Measurements from ENCODE around the gene POLE4. TPM values are rescaled to one million over a fixed set of nuclear protein-coding genes. Genes with fewer than 3 reads are reported as not detected.

The POLE4 gene
- total and polyA plus RNA-seq, 9 of the 15 experiments (the other 6 are each of a cell fraction or from before 2014, with no cell fraction given), result 25.7 to 73.7 (median 57.3) TPM

DNA sequence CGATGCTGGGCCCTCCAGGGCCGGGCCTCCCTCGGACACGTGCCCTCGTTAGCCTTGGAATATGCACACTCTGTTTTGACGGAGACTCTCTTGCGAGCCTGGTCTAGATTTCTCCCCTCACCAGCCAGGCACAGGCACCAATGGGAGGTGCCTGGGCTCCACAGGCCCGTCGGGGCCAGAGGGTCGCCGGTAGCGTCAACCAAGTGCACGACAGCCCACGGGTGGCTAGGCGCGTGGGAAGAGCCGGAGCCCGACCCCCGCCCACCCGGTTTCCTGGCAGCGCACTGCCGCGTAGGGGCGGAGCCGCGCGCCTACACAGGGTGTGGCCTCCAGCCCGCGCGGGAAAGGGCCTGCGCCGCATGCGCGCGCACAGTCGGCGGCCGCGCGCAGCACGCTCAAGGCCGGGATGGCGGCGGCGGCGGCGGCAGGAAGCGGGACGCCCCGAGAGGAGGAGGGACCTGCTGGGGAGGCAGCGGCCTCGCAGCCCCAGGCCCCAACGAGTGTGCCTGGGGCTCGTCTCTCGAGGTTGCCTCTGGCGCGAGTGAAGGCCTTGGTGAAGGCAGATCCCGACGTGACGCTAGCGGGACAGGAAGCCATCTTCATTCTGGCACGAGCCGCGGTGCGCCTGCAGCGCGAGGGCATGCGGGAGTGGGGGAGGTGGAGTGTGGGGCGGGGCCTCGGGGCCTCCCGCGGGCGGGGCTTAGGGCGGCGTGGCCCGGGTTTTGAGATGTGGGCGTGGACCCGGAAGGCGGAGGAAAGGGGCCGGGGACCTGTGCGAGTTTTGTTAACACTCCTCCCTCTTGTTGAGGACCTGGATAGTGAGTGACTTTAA lies at the start of gene POLE4 (continued):
- TF ChIP-seq, protein P1, sequence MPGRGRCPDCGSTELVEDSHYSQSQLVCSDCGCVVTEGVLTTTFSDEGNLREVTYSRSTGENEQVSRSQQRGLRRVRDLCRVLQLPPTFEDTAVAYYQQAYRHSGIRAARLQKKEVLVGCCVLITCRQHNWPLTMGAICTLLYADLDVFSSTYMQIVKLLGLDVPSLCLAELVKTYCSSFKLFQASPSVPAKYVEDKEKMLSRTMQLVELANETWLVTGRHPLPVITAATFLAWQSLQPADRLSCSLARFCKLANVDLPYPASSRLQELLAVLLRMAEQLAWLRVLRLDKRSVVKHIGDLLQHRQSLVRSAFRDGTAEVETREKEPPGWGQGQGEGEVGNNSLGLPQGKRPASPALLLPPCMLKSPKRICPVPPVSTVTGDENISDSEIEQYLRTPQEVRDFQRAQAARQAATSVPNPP (IDR thresholded peaks at IDR 0.05; ENCODE audit: borderline replicate concordance, insufficient read depth, insufficient read length), result no peak
- peak; percentile 99 for TF ChIP-seq E2F3 (CRISPR knock-in tag; IDR thresholded peaks at IDR 0.05)
- TF ChIP-seq SRSF1 (IDR thresholded peaks at IDR 0.05; ENCODE audit: low read depth, low read length), result peak; percentile 86; the same call in 1 of the 2 replicates
- TF ChIP-seq ZNF76 (CRISPR knock-in tag; IDR thresholded peaks at IDR 0.05; ENCODE audit: borderline replicate concordance), result 0 out of 2 replicates have a peak, but pooled peaks have one; percentile 36
- TF ChIP-seq SMAD4 (CRISPR knock-in tag; conservative IDR thresholded peaks at IDR 0.05), result peak; percentile 83; the same call in 1 of the 2 replicates
- peak; percentile 86 for TF ChIP-seq ZNF431 (CRISPR knock-in tag; IDR thresholded peaks at IDR 0.05)
- TF ChIP-seq ERF (CRISPR knock-in tag; IDR thresholded peaks at IDR 0.05), result no peak
- peak in 1 of 2 experiments; percentile 50; a peak in 1 of 4 replicates for TF ChIP-seq MLX (CRISPR knock-in tag; conservative IDR thresholded peaks at IDR 0.05)
- no peak for TF ChIP-seq ZNF449 (CRISPR knock-in tag; IDR thresholded peaks at IDR 0.05)
- TF ChIP-seq SAP30 (IDR thresholded peaks at IDR 0.05; ENCODE audit: borderline replicate concordance, insufficient read depth, low read depth, low read length, poor library complexity, severe bottlenecking), result no peak
- peak; percentile 53; the same call in 1 of the 2 replicates for TF ChIP-seq STAT6 (CRISPR knock-in tag; IDR thresholded peaks at IDR 0.05)
- TF ChIP-seq ARID2 (IDR thresholded peaks at IDR 0.05), result no peak
- no peak for TF ChIP-seq FOXK2 (conservative IDR thresholded peaks at IDR 0.05 in 1 of 2, IDR thresholded peaks at IDR 0.05 in 1 of 2; ENCODE audit: low read depth in 2 of 2)
- peak; percentile 95 for TF ChIP-seq POLR2A (conservative IDR thresholded peaks at IDR 0.05)
- TF ChIP-seq MCM5 (IDR thresholded peaks at IDR 0.05; ENCODE audit: low read depth), result no peak
- TF ChIP-seq XRCC5 (IDR thresholded peaks at IDR 0.05; ENCODE audit: low read depth, low read length), result peak; percentile 8; the same call in 1 of the 2 replicates
- peak; percentile 69; the same call in 1 of the 2 replicates for TF ChIP-seq NKRF (IDR thresholded peaks at IDR 0.05; ENCODE audit: borderline replicate concordance)
- TF ChIP-seq CCAR2 (IDR thresholded peaks at IDR 0.05; ENCODE audit: low read depth, low read length), result no peak
- no peak for TF ChIP-seq ZNF143 (CRISPR knock-in tag; IDR thresholded peaks at IDR 0.05)

Data from K562 (cell line).